ENCODE results near the gene ZC3HAV1. TPM values are rescaled to one million over a fixed set of nuclear protein-coding genes. Genes with fewer than 3 reads are reported as not detected.
A peak's percentile ranks its signal among the peaks of the same experiment; 100 is the strongest.

The ZC3HAV1 gene
- total and polyA plus RNA-seq, 2 of the 13 experiments (the other 11 are each of a cell fraction or from before 2014, with no cell fraction given), result 12.7 to 23.7 TPM

DNA sequence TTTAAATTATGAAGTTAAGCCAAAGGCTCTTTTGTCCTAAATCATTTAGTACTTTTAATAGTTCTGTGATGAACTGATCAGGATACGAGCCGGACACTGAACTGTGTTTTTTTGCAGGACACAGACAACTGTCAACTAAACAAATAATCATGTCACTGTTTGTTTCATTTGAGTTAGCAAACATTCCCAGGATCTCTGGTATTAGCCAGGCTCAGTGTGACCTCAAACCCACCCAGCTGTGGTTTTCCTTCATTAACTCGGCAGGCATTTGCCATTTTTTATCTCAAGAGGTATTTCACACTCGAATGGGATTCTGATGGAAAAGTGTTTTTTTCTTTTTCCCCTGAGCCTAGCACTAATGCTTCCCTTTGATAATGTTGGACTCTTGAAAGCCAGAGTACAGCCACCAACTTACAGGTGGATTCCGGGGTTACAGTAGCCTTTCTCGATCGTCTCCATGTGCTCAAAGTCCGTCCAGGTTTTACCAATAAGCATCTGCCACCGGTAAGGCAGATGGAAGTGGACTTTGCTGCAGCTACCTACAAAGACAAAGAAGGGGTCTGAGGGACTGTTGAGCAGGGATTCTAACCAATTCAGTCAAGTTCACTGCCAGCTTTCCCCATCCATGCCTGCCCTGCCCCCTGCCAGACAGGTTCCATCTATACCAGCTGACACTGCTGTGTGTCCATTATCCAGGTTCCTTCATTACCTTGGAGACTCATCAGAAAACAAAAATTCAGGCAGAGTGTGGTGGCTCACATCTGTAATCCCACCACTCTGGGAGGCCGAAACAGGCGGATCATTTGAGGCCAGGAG lies 33.4 kb downstream of the ZC3HAV1 start (continued):
- TF ChIP-seq, protein P1, sequence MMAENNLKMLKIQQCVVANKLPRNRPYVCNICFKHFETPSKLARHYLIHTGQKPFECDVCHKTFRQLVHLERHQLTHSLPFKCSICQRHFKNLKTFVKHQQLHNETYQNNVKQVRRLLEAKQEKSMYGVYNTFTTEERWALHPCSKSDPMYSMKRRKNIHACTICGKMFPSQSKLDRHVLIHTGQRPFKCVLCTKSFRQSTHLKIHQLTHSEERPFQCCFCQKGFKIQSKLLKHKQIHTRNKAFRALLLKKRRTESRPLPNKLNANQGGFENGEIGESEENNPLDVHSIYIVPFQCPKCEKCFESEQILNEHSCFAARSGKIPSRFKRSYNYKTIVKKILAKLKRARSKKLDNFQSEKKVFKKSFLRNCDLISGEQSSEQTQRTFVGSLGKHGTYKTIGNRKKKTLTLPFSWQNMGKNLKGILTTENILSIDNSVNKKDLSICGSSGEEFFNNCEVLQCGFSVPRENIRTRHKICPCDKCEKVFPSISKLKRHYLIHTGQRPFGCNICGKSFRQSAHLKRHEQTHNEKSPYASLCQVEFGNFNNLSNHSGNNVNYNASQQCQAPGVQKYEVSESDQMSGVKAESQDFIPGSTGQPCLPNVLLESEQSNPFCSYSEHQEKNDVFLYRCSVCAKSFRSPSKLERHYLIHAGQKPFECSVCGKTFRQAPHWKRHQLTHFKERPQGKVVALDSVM (CRISPR knock-in tag; IDR thresholded peaks at IDR 0.05), result no peak
- 0 out of 2 replicates have a peak, but pooled peaks have one; percentile 25 for TF ChIP-seq SAP130 (CRISPR knock-in tag; IDR thresholded peaks at IDR 0.05; ENCODE audit: low read depth)
- no peak for TF ChIP-seq KDM4B (CRISPR knock-in tag; IDR thresholded peaks at IDR 0.05)
- TF ChIP-seq, protein P2, sequence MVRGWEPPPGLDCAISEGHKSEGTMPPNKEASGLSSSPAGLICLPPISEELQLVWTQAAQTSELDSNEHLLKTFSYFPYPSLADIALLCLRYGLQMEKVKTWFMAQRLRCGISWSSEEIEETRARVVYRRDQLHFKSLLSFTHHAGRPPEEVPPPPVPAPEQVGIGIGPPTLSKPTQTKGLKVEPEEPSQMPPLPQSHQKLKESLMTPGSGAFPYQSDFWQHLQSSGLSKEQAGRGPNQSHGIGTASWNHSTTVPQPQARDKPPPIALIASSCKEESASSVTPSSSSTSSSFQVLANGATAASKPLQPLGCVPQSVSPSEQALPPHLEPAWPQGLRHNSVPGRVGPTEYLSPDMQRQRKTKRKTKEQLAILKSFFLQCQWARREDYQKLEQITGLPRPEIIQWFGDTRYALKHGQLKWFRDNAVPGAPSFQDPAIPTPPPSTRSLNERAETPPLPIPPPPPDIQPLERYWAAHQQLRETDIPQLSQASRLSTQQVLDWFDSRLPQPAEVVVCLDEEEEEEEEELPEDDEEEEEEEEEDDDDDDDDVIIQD (CRISPR knock-in tag; IDR thresholded peaks at IDR 0.05; ENCODE audit: low read depth), result 0 out of 2 replicates have a peak, but pooled peaks have one; percentile 28
- no peak for TF ChIP-seq ZMYM4 (CRISPR knock-in tag; IDR thresholded peaks at IDR 0.05)
- no peak for TF ChIP-seq POLR2AphosphoS5 (IDR thresholded peaks at IDR 0.05; ENCODE audit: low read depth, low read length)
- no peak; the same call in 1 of the 2 replicates for TF ChIP-seq ZNF230 (CRISPR knock-in tag; IDR thresholded peaks at IDR 0.05)
- no peak for TF ChIP-seq SRF (IDR thresholded peaks at IDR 0.05; ENCODE audit: low read depth, low read length)
- TF ChIP-seq RORA (CRISPR knock-in tag; IDR thresholded peaks at IDR 0.05), result no peak
- no peak for TF ChIP-seq TCF7 (IDR thresholded peaks at IDR 0.05; ENCODE audit: low read depth)
- TF ChIP-seq KDM1A (CRISPR knock-in tag; IDR thresholded peaks at IDR 0.05), result no peak
- peak; percentile 37; the same call in 1 of the 2 replicates for TF ChIP-seq POGZ (CRISPR knock-in tag; IDR thresholded peaks at IDR 0.05)
- peak; percentile 64; the same call in 1 of the 2 replicates for TF ChIP-seq NCOR1 (IDR thresholded peaks at IDR 0.05; ENCODE audit: borderline replicate concordance, low read length)
- TF ChIP-seq, protein P3, sequence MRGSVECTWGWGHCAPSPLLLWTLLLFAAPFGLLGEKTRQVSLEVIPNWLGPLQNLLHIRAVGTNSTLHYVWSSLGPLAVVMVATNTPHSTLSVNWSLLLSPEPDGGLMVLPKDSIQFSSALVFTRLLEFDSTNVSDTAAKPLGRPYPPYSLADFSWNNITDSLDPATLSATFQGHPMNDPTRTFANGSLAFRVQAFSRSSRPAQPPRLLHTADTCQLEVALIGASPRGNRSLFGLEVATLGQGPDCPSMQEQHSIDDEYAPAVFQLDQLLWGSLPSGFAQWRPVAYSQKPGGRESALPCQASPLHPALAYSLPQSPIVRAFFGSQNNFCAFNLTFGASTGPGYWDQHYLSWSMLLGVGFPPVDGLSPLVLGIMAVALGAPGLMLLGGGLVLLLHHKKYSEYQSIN (CRISPR knock-in tag; IDR thresholded peaks at IDR 0.05; ENCODE audit: borderline replicate concordance), result no peak
- no peak for TF ChIP-seq ZNF75D (CRISPR knock-in tag; IDR thresholded peaks at IDR 0.05; ENCODE audit: borderline replicate concordance)
- no peak for TF ChIP-seq NFE2L2 (IDR thresholded peaks at IDR 0.05; ENCODE audit: low read length)
- TF ChIP-seq, protein P4, sequence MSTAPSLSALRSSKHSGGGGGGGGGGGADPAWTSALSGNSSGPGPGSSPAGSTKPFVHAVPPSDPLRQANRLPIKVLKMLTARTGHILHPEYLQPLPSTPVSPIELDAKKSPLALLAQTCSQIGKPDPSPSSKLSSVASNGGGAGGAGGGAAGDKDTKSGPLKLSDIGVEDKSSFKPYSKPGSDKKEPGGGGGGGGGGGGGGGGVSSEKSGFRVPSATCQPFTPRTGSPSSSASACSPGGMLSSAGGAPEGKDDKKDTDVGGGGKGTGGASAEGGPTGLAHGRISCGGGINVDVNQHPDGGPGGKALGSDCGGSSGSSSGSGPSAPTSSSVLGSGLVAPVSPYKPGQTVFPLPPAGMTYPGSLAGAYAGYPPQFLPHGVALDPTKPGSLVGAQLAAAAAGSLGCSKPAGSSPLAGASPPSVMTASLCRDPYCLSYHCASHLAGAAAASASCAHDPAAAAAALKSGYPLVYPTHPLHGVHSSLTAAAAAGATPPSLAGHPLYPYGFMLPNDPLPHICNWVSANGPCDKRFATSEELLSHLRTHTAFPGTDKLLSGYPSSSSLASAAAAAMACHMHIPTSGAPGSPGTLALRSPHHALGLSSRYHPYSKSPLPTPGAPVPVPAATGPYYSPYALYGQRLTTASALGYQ (CRISPR knock-in tag; IDR thresholded peaks at IDR 0.05), result no peak
- TF ChIP-seq, protein P5, sequence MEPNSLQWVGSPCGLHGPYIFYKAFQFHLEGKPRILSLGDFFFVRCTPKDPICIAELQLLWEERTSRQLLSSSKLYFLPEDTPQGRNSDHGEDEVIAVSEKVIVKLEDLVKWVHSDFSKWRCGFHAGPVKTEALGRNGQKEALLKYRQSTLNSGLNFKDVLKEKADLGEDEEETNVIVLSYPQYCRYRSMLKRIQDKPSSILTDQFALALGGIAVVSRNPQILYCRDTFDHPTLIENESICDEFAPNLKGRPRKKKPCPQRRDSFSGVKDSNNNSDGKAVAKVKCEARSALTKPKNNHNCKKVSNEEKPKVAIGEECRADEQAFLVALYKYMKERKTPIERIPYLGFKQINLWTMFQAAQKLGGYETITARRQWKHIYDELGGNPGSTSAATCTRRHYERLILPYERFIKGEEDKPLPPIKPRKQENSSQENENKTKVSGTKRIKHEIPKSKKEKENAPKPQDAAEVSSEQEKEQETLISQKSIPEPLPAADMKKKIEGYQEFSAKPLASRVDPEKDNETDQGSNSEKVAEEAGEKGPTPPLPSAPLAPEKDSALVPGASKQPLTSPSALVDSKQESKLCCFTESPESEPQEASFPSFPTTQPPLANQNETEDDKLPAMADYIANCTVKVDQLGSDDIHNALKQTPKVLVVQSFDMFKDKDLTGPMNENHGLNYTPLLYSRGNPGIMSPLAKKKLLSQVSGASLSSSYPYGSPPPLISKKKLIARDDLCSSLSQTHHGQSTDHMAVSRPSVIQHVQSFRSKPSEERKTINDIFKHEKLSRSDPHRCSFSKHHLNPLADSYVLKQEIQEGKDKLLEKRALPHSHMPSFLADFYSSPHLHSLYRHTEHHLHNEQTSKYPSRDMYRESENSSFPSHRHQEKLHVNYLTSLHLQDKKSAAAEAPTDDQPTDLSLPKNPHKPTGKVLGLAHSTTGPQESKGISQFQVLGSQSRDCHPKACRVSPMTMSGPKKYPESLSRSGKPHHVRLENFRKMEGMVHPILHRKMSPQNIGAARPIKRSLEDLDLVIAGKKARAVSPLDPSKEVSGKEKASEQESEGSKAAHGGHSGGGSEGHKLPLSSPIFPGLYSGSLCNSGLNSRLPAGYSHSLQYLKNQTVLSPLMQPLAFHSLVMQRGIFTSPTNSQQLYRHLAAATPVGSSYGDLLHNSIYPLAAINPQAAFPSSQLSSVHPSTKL (CRISPR knock-in tag; IDR thresholded peaks at IDR 0.05), result peak; percentile 38; the same call in 1 of the 2 replicates
- no peak for TF ChIP-seq KDM2A (CRISPR knock-in tag; IDR thresholded peaks at IDR 0.05; ENCODE audit: borderline replicate concordance, low read depth)
